ENCODE measurements around the gene MBNL3.

- no peak for TF ChIP-seq CTCF (IDR thresholded peaks at IDR 0.05; ENCODE audit: insufficient read depth, low read length, poor library complexity, severe bottlenecking)
- TF ChIP-seq EZH2phosphoT487 (conservative IDR thresholded peaks at IDR 0.05; ENCODE audit: low read length): no peak
Observed at GRCh38 chrX:132493095-132493494, 4.3 kb upstream of the MBNL3 start.

Measured in SU-DHL-6 (cell line).